CD1c-positive myeloid dendritic cell (primary cell): ENCODE measurements around the gene RPA1.
"Not testable (repeated sequence)": the region's sequence is repeated elsewhere in the genome, so short reads cannot be mapped to it uniquely, and the experiment has no call there.

Source experiments
- DNase-seq: peaks from one replicate; pipeline ENCODE4 v3.0.0-alpha.2; 2016; ENCODE audit errors: extremely low spot score

The RPA1 gene

DNA sequence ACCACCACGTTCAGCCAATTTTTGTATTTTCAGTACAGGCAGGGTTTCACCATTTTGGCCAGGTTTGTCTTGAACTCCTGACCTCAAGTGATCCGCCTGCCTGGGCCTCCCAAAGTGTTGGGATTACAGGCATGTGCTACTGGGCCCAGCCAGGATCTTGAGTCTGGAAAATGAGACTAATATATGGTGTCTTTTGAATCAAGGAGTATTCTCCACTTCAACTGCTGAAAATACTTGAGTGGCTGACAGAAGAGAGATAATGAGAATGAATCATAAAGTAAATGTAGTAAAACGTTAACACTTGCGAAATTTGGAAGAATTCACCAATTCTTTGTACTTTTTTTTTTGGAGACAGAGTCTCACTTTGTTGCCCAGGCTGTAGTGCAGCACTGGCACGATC is 16.7 kb upstream of the RPA1 start:
- DNase-seq: no peak

DNA sequence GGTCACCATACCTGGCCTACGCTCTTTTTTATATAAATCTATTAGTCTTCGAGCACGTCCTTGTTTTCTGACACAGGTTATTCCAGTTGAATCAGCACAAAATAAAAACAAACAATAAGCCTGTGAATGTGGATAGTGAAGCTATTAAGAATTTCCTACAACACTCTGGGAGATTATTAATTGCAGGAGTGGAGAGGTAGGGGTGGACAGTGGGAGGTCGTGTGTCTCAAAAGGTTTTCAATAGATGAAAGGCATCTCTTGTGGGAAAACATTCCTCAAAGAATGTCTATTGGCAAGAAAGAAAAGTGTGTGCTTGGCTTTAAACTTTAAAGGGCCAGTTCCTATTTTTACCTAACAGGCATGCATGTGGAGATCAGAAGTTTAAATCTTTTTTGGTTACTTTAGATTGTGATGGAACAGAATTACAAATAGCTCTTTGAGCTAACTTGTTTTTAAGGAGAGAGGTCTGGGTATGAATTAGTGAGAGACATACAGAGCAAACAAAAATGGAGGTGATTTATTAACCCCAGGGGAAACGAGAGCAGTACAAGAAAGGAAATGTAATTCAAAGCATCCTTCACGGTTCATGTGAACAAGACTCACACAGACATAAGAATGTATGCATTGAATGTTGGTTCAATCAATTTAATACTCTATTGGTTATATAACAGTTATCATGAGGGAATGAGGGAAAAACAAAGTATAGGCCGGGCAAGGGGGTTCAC is 9.1 kb upstream of the RPA1 start:
- no peak for DNase-seq

DNA sequence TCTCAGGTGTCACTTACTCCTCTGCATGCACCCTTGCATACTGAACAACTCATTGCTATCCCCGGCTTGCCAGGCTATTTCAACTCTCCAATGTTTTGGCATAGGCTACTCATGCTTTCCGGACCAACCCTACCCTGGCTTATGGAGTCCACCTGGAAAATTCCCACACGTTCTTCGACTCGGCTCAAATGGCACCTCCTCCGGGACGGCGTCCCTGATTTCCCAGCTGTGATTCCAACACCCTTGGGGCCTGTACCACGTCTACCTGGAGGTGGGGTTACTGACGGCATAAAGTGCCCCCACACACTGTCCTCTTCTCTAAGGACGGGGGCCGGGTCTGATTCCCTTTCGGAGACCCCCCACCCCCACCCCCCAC is 601 bp upstream of the RPA1 start:
- no peak for DNase-seq

DNA sequence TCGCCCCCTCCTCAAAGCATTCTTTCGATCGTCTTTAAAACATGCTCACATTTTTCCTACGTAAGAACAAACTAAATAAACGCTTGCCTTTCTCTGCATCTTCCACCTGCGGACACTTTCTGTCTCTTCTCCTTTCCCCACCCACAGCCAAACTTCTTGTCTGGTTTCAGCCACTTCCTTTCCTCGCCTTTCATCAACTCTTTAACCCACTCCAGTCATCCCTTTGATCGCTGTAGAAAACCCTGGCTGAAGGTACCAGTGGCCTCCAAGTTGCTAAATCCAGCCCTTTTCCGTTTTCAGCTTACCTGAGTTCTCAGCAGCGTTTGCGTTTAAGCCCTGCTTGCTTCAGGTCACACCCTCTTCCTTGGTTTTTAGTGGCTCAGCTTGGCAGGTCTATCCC is 483 bp downstream of the RPA1 start:
- DNase-seq: peak; percentile 4

DNA sequence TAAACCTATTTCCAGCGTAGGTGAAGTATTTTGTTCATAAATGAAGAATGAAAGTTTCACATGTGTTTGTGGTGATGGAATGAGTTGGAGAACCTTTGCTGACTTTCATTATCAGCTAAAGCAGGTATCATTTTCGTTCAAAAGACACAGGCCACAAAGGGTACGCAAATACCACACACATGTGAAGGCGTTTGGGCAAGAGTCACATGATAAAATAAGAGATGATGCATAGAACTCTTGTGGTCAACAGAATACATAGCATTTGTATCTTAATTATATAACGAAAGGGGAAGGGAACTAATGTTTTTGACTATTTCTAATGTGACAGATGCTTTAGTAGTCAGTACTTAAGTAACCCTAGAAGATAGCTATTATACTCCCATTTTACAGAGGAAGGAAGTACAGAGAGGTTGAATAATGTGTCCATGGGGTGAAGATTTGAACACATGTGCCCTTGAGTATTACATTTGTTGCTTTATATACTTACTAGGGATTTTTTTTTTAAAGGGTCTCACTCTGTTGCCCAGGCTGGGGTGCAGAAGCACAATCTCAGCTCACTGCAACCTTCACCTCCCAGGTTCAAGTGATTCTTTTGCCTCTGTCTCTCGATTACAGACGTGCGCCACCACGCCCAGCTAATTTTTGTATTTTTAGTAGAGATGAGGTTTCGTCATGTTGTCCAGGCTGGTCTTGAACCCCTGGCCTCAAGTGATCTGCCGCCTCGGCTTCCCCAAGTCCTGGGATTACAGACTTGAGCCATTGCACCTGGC is 4.8 kb downstream of the RPA1 start:
- peak; percentile 15 for DNase-seq

DNA sequence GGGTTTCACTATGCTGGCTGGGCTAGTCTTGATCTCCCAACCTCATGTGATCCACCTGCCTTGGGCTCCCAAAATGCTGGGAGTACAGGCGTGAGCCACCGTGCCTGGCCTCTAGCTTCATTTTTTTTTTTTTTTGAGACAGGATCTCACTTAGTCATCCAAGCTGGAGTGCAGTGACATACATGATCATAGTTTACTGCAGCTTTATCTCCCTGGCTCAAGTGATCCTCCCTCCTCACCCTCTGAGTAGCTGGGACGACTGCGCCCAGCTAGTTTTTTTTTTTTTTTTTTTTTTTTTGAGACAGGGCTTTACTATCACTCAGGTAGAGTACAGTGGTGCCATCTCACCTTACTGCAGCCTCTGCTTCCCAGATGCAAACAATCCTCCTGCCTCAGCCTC is 9.7 kb downstream of the RPA1 start:
- DNase-seq: no peak

DNA sequence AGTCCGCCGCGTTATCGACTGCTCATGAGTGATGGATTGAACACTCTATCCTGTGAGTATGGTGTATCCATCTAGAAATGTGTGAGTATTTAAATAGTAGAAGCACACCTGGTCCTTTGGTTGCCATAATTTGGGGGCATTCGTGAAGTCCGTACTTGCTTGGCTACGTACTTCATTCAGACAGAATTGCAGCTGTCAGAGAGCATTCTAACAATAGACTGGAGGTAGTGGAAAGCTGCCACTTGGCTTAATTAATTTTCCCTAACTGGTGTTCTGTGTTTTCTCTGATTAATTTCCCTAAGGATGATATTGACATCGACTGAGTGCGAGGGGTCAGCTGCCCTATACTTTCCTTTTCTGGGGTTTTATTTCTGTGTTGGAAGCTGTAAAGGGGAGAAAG is 14.1 kb downstream of the RPA1 start:
- DNase-seq: no peak

DNA sequence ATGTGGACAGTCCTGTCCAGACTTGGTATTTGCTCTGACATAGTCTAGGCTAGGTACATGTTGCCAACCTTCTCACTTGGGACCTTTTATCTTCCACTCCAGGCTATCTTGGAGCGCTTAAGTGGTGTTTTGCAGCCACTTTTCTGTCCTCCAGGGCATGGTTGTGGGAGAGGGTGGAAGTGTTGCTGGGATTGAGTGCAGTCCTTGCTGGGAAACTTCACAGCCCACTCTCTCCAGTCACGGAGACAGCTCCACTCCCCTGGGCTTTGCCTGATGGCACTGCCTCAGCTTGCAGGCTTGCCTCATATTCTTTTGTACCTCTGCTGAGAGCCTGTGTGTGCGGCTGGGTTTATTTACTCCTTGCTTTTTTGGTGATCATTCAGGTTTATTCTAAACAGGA is 17.4 kb downstream of the RPA1 start:
- no peak for DNase-seq

DNA sequence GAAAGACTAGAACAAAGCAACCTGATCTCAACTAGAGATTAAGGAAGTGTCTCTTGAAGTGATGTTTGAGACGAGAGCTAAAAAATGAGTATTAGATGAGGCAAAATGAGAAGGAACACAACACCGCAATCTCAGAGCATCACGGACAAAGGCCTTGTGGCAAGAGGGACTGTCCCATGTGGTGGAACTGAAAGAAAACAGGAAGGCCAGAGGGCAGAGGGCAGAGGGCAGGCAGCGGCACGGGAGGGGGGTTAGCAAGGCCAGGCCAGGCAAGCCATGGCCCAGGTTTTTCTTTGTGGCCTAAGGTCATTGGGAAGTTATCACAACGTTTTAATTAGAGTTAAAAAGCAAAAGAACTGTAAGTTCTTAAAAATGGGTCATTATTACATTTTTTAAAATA is 22.5 kb downstream of the RPA1 start:
- no peak for DNase-seq

DNA sequence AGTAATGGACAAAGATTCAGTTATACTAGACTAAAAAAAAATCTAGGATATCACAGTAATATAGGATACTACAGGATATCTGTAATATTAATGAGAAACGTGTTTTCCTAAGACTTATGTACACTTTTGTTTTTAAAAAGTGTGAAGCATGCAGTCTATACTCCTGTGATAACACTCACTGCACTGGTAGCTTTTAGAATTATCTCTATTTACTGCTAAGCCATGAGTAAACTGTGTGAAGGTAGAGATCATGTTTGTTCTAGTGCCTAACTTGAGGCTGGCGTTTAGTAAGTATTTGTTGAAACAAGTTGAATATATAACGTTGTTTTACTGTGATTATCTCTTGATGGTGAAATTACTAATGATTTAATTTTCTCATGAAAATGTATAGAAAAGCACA is 23.9 kb downstream of the RPA1 start:
- DNase-seq: no peak

DNA sequence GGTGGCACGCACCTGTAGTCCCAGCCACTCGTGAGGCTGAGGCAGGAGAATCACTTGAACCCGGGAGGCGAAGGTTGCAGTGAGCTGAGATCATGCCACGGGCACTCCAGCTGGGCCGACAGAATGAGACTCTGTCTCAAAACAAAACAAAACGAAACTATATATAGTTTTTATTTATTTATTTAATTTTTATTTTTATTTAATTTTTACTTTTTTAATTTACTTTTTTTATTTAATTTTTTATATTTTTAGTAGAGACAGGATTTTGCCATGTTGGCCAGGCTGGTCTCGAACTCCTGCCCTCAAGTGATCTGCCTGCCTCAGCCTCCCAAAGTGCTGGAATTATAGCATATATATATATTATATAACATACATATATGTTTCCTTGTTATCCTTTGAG is 26.7 kb downstream of the RPA1 start:
- not testable (repeated sequence) for DNase-seq

DNA sequence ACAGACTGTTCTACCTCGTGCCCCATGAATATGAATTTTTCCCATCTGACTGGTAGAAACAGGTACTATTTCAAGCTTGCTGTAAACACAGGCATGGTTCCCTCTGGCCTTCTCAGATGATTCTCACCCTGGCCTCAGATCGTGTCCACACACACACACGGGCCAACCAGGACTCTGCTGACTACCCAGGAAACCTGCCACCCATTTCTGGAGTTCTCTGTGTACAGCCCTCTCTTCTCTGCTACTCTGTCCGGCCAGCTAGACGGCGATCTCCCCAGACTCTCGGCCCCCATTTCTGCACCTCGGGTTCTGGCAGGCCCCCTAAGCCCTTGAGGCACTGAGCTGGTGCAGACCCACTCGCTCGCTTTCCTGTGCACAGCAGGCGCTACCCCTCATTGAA is 31.2 kb downstream of the RPA1 start:
- no peak for DNase-seq

DNA sequence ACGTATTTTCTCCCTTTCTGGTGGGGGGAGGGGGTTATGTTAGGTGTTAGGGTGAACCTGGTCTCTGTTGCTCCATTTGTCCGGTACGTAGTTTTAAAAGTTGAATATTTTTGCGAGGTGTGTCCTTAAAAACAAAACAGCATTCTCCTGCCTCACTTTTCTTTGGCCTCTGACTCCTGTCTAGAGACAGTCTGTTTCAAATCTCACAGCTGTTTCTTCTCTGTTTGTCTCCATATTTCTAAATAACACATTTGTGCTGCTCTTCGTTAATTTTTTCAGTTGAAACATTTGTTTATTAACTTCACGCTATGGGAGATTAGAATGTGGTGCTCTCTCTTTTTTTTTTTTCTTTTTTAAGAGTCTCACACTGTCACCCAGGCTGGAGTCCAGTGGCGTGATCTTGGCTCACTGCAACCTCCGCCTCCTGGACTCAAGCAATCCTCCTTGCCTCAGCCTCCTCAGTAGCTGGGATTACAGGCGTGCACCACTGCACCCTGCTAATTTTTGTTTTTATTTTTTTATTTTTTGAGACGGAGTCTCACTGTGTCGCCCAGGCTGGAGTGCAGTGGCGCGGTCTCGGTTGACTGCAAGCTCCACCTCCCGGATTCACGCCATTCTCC is 31.7 kb downstream of the RPA1 start:
- DNase-seq: no peak

DNA sequence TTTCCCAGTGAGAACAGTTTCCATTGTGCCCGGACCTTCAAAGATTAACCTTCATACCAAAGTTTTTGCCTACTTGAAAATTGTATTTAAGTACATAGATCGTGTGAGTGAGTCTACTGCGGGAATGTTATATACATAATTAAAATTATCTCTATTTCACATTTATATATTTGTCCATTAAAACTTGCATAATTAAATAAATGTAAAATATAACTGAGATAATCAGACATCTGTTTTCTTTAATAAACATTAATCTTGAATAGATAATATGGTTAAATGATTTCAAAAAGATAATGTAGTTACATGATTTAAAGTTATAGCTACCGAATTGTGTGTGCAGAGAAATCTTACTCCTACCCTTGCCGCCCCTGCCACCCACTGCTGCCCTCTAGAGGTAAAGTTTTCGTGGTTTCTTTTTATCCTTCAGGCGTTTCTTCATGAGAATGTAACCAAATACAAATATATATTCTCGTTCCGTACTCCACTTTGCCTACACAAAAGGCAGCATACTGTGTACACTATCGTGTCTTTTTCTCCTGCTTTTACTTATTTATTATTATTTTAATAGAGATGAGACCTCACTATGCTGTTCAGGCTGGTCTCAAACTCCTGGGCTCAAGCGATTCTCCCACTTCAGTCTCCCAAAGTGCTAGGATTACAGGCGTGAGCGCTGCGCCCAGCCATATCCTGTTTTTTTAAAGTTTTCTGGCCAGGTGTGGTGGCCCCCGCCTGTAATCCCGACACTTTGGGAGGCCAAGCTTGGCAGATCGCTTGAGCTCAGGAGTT is 35.6 kb downstream of the RPA1 start:
- peak; percentile 71 for DNase-seq

DNA sequence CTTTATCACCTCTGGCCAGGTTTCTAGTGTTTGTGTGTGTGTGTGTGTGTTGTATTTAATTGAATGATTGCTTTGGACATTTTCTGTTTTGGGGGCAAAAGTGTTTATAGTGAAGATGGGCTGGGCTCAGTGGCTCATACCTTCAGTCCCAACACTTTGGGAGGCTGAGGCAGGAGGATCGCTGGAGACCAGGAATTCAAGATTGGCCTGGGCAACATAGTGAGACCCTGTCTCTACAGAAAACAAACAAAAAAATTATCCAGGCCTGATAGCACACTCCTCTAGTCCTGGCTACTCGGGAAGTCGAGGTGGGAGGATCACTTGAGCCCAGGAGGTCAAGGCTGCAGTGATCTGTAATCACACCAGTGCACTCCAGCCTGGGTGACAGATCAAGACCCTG is 37.5 kb downstream of the RPA1 start:
- no peak for DNase-seq

DNA sequence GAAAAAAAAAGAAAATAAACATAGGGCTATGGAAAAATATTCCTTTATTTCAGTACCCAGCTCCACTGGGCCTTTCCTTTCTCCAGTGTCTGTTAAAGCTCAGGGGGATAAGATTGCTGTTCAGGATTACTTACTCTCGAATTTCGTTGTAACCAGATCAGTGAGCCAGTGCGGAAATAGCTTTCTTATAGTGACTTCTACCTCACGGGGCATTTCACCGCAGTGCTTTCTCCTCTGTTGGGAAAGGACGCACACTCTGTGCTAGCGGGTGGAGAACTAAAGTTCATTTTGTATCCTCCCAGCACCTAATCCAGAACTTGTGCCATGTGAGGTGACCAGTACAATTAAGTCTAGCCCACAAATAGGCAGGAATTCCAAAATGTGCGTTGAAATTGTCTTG is 38.3 kb downstream of the RPA1 start:
- DNase-seq: no peak

DNA sequence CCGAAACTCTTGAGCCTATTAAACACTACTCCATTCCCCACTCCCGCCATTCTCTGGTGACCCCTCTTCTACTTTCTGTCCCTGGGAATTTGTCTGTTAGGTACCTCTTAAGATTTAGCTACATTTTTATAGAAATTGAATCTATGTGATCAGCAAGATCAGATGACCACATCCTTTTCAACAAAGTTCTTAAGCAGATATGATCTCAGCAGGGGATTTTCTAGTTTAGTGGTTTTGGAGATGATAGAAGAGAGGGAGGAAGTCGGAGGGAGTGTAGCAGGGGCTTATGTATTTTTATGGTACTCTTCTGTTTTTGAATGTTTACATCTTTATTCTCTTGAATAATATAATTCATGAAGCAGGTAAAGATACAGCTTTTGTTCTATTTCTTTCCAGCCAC is 40.8 kb downstream of the RPA1 start:
- DNase-seq: peak; percentile 9

DNA sequence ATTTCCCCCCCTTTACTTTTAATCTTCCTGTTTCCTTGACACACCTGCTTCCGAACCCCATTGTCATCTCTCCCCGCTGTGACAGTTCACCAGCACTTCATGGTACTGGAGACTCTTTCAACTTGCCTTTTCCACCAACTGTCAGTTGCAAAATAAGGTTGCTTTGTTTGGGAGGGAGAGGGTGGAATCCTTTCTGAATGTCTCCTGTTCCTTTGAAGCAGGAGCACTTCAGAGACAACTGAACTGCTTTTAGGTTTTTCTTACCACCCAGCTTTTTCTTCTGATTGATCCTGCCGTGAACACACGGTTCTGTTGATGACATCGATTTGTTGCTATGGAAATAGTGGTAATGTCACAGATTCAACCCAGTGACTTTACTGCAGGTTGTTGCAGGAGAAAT is 42.0 kb downstream of the RPA1 start:
- DNase-seq: no peak

DNA sequence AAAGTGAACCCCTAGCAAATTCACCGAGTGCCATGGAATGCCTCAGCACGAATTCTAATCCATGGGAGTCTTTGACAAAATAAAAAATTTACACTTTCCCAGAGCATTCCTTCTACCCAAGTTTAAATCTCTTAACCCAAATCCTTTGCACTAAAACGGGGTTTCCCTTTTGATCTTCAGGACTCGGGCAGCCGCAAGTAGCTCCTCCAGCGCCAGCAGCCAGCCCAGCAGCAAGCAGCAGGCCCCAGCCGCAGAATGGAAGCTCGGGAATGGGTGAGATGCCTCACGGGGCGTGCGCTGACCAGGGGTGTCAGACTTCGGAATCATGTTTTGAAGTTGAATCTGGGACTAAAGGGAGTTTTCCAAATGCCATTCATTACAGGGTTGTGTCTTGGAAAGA is 42.4 kb downstream of the RPA1 start:
- DNase-seq: no peak

DNA sequence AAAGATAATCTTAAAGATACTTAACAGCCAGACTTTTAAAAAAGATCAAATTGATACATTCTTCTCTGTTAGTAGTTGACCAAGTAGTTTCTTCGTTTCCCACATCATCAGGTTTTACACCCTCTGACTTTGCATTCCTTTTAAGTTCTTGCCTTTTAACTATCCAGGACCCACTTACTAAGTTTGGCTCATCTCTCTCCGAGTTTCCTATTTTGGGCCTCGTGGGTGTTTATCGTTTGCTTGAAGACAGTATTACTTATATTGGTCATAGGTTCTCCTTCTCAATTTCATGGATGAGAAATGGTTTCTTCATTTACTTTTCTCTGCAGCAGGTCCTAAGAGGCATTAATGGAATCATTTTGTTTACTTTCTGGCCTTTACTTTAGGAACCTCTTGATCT is 43.2 kb downstream of the RPA1 start:
- no peak for DNase-seq

DNA sequence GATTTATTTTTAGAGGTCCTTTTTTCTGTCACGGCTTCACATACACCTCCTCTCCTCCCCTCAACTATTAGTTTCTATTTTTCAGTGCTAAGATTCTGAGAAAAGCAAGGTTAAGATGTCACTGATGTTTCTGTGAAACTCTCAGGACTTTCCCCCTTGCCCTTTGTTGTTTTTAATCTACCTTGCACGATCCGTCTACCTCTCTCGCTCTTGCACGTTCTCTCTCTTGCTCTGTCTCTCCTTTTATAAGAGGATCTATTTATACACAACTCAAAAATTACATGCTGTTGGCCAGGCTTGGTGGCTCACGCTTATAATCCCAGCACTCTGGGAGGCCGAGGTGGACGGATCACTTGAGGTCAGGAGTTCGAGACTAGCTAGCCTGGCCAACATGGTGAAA is 43.6 kb downstream of the RPA1 start:
- no peak for DNase-seq

DNA sequence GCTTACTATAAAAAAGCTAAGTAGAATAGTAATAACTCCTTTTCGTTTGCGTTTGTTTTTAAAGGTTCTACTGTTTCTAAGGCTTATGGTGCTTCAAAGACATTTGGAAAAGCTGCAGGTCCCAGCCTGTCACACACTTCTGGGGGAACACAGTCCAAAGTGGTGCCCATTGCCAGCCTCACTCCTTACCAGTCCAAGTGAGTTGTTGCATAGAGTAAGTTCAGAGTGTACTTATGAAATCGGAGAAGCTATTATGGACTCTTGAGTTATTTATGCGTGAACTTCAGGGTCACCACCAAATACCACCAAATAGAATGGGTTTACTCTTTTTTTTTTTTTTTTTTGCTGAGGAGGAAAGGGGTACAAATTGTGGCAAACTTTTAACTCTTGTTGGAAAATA is 45.8 kb downstream of the RPA1 start:
- DNase-seq: no peak
